NCI-H2171 treated with DMSO at 0.1 percent for 48 hours (cell line): Measurements from ENCODE around the gene IQSEC3.
"Not testable (repeated sequence)": the region's sequence is repeated elsewhere in the genome, so short reads cannot be mapped to it uniquely, and the experiment has no call there.

Experiments
- DNase-seq: peaks from one replicate; lab custom pipeline; 2025; lab: John Stamatoyannopoulos, UW

The IQSEC3 gene

GRCh38 chr12:111699-112493 is 45.3 kb downstream of the IQSEC3 start:
- DNase-seq: no peak

- DNase-seq: no peak
These were observed 46.8 kb downstream of the IQSEC3 start for GRCh38 chr12:113347-113746.

GRCh38 chr12:114626-115211 is 48.2 kb downstream of the IQSEC3 start:
- DNase-seq: no peak

- no peak for DNase-seq
These were observed 49.0 kb downstream of the IQSEC3 start for GRCh38 chr12:115518-115917.

GRCh38 chr12:115960-116915 is 49.7 kb downstream of the IQSEC3 start:
- no peak for DNase-seq

- no peak for DNase-seq
These were observed 50.7 kb downstream of the IQSEC3 start for GRCh38 chr12:117311-117710.

GRCh38 chr12:117816-118345 is 51.3 kb downstream of the IQSEC3 start:
- peak; percentile 96 for DNase-seq

- DNase-seq: no peak
These were observed 52.0 kb downstream of the IQSEC3 start for GRCh38 chr12:118591-118990.

- peak; percentile 69 for DNase-seq
These were observed 54.4 kb downstream of the IQSEC3 start for GRCh38 chr12:120951-121350.

- DNase-seq: no peak
These were observed 55.1 kb downstream of the IQSEC3 start for GRCh38 chr12:121647-122046.

- no peak for DNase-seq
These were observed 58.5 kb downstream of the IQSEC3 start for GRCh38 chr12:125075-125474.

- DNase-seq: no peak
These were observed 59.0 kb downstream of the IQSEC3 start for GRCh38 chr12:125566-125965.

GRCh38 chr12:128079-128478 is 61.5 kb downstream of the IQSEC3 start:
- DNase-seq: no peak

- peak; percentile 39 for DNase-seq
These were observed 62.4 kb downstream of the IQSEC3 start for GRCh38 chr12:129001-129400.

- DNase-seq: no peak
These were observed 64.0 kb downstream of the IQSEC3 start for GRCh38 chr12:130519-130918.

- DNase-seq: no peak
These were observed 64.4 kb downstream of the IQSEC3 start for GRCh38 chr12:131008-131407.

- no peak for DNase-seq
These were observed 65.3 kb downstream of the IQSEC3 start for GRCh38 chr12:131732-132495.

GRCh38 chr12:133616-134232 is 67.2 kb downstream of the IQSEC3 start:
- not testable (repeated sequence) for DNase-seq

GRCh38 chr12:135138-135537 is 68.6 kb downstream of the IQSEC3 start:
- DNase-seq: no peak

GRCh38 chr12:138171-138897 is 71.8 kb downstream of the IQSEC3 start:
- DNase-seq: no peak
